Measurements from ENCODE around the gene EYS.

Gene EYS

DNA sequence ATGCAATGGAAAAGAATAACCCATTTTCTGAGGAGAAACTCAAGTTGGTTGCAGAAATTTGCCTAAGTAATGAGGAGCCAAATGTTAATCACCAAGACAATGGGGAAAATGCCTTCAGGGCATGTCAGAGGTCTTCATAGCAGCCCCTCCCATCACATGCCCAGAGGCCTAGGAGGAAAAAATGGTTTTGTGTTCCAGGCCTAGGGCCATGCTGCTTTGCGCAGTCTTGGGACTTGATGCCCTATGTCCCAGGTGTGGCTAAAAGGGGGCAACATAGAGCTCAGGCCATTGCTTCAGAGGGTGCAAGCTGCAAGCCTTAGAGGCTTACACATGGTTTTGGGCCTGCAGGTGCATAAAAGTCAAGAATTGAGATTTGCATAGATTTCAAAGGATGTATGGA is 485.9 kb downstream of the EYS start:
- H3K27me3 ChIP-seq (ENCODE audit: insufficient read depth, low read length, poor library complexity, severe bottlenecking): no peaks in the 10 kb centered on the region
- no peak for TF ChIP-seq EZH2phosphoT487 (IDR thresholded peaks at IDR 0.05; ENCODE audit: borderline replicate concordance)
- TF ChIP-seq, protein P1, sequence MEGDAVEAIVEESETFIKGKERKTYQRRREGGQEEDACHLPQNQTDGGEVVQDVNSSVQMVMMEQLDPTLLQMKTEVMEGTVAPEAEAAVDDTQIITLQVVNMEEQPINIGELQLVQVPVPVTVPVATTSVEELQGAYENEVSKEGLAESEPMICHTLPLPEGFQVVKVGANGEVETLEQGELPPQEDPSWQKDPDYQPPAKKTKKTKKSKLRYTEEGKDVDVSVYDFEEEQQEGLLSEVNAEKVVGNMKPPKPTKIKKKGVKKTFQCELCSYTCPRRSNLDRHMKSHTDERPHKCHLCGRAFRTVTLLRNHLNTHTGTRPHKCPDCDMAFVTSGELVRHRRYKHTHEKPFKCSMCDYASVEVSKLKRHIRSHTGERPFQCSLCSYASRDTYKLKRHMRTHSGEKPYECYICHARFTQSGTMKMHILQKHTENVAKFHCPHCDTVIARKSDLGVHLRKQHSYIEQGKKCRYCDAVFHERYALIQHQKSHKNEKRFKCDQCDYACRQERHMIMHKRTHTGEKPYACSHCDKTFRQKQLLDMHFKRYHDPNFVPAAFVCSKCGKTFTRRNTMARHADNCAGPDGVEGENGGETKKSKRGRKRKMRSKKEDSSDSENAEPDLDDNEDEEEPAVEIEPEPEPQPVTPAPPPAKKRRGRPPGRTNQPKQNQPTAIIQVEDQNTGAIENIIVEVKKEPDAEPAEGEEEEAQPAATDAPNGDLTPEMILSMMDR (conservative IDR thresholded peaks at IDR 0.05; ENCODE audit: low read length): no peak

DNA sequence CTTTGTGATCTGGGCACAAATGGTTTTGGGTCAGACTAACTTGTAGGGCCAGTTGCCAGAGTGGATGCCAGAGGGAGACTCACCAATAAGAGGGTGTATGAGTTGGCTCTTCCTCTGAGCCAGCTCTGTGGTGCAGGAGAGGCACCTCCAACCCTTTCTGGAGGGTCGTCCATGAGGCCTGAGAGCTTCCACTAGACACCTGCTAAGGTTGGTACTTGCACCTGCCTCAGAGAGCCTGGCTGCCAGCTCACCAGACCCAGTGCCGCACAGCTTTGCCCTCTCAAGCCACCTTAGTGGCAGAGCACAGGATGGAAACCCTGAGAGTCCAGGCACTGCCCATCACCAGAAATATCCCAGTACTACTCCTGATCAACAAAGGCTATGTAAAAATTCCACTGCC is 504.3 kb downstream of the EYS start:
- Histone ChIP-seq H3F3A (ENCODE audit: low read depth) (no peaks in the 10 kb centered on the region), H3K9ac (ENCODE audit: low read depth, low read length, poor library complexity, severe bottlenecking) (no peak overlapping the region), H3K9me2 (replicated peaks; ENCODE audit: low read depth, low read length) (no peaks in the 10 kb centered on the region), H3K4me3 (ENCODE audit: low read length, poor library complexity, severe bottlenecking) (no peak overlapping the region), H3K4me1 (ENCODE audit: insufficient read depth, low read length, poor library complexity, severe bottlenecking) (no peaks in the 10 kb centered on the region), H2AFZ (ENCODE audit: low read length) (no peak overlapping the region), H3K4me2 (ENCODE audit: low read depth, low read length, poor library complexity, severe bottlenecking) (no peak overlapping the region), H3K36me3 (ENCODE audit: insufficient read depth, low read length) (no peaks in the 10 kb centered on the region), H4K20me1 (ENCODE audit: insufficient read depth, low read length, poor library complexity, severe bottlenecking) (no peaks in the 10 kb centered on the region), H3K9me3 (ENCODE audit: insufficient read depth, low read depth, low read length) (no peaks in the 10 kb centered on the region), H3K27me3 (ENCODE audit: insufficient read depth, low read length, poor library complexity, severe bottlenecking) (no peaks in the 10 kb centered on the region), H3K79me2 (ENCODE audit: insufficient read depth, low read length) (no peaks in the 10 kb centered on the region)
- TF ChIP-seq, protein P1 (conservative IDR thresholded peaks at IDR 0.05; ENCODE audit: low read length): no peak
- no peak for TF ChIP-seq EZH2phosphoT487 (IDR thresholded peaks at IDR 0.05; ENCODE audit: borderline replicate concordance)

More for the DNA sequence above, 485.9 kb downstream of the EYS start:
- H3F3A ChIP-seq (ENCODE audit: low read depth): no peaks in the 10 kb centered on the region
- no peaks in the 10 kb centered on the region for H3K79me2 ChIP-seq (ENCODE audit: insufficient read depth, low read length)
- no peak overlapping the region for H2AFZ ChIP-seq (ENCODE audit: low read length)
- H3K9ac ChIP-seq (ENCODE audit: low read depth, low read length, poor library complexity, severe bottlenecking): no peak overlapping the region
- H3K4me3 ChIP-seq (ENCODE audit: low read length, poor library complexity, severe bottlenecking): no peak overlapping the region
- no peaks in the 10 kb centered on the region for H3K9me2 ChIP-seq (replicated peaks; ENCODE audit: low read depth, low read length)
- H4K20me1 ChIP-seq (ENCODE audit: insufficient read depth, low read length, poor library complexity, severe bottlenecking): no peaks in the 10 kb centered on the region
- no peak overlapping the region for H3K4me2 ChIP-seq (ENCODE audit: low read depth, low read length, poor library complexity, severe bottlenecking)
- H3K36me3 ChIP-seq (ENCODE audit: insufficient read depth, low read length): no peaks in the 10 kb centered on the region
- H3K4me1 ChIP-seq (ENCODE audit: insufficient read depth, low read length, poor library complexity, severe bottlenecking): no peaks in the 10 kb centered on the region
- H3K9me3 ChIP-seq (ENCODE audit: insufficient read depth, low read depth, low read length): no peaks in the 10 kb centered on the region; the same call in 1 of the 2 replicates

DNA sequence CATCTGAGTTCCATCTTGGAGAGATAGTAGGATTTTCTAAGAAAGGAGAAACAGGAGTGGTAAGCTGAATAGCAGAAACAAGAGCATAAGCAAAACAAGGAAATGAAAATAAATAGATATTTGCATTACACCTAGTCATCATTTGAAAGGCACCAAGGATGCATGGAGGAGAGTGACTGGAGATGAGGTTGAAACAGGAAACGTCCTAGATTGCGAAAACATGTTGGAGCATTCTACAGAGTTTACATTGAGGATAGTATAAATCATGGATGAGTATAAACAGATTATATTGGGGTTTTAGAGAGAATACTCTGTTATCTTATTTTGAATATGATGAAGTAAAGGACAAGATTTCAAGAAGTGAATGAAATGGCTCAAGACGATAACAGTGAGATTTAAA is 507.3 kb downstream of the EYS start:
- no peak overlapping the region for H3K4me2 ChIP-seq (ENCODE audit: low read depth, low read length, poor library complexity, severe bottlenecking)
- no peaks in the 10 kb centered on the region for H4K20me1 ChIP-seq (ENCODE audit: insufficient read depth, low read length, poor library complexity, severe bottlenecking)
- no peaks in the 10 kb centered on the region for H3K4me1 ChIP-seq (ENCODE audit: insufficient read depth, low read length, poor library complexity, severe bottlenecking)
- H3K36me3 ChIP-seq (ENCODE audit: insufficient read depth, low read length): no peaks in the 10 kb centered on the region
- no peak overlapping the region for H2AFZ ChIP-seq (ENCODE audit: low read length)
- H3F3A ChIP-seq (ENCODE audit: low read depth): no peaks in the 10 kb centered on the region
- H3K9me3 ChIP-seq (ENCODE audit: insufficient read depth, low read depth, low read length): no peaks in the 10 kb centered on the region
- H3K27me3 ChIP-seq (ENCODE audit: insufficient read depth, low read length, poor library complexity, severe bottlenecking): no peaks in the 10 kb centered on the region
- no peaks in the 10 kb centered on the region for H3K9me2 ChIP-seq (replicated peaks; ENCODE audit: low read depth, low read length)
- TF ChIP-seq EZH2phosphoT487 (IDR thresholded peaks at IDR 0.05; ENCODE audit: borderline replicate concordance): no peak
- TF ChIP-seq, protein P1 (conservative IDR thresholded peaks at IDR 0.05; ENCODE audit: low read length): no peak
- no peak overlapping the region for H3K9ac ChIP-seq (ENCODE audit: low read depth, low read length, poor library complexity, severe bottlenecking)
- H3K79me2 ChIP-seq (ENCODE audit: insufficient read depth, low read length): no peaks in the 10 kb centered on the region
- H3K4me3 ChIP-seq (ENCODE audit: low read length, poor library complexity, severe bottlenecking): no peak overlapping the region

Data from Loucy (cell line).